HL-60 (cell line): ENCODE measurements around the gene NKAIN2.

Source experiments
- DNase-seq, 2 experiments: peaks; one replicate each; pipeline ENCODE4 v3.0.0-alpha.2; 2010 to 2020; ENCODE audit warnings: low read depth in 1 of 2, low spot score in 1 of 2
- H3K27ac ChIP-seq: fragments of 250-450 bp; sonication (Bioruptor Pico); replicated peaks from 2 replicates; pipeline ENCODE4 v1.5.1; 2020; ENCODE audit warnings: mild to moderate bottlenecking, moderate library complexity
- H3K27me3 ChIP-seq: fragments of 250-450 bp; sonication (Bioruptor Pico); 2 replicates; pipeline ENCODE4 v1.5.1; 2021; ENCODE audit warnings: mild to moderate bottlenecking, moderate library complexity; ENCODE audit not compliant: insufficient read depth, poor library complexity, severe bottlenecking
- H3K4me3 ChIP-seq: replicated peaks from 2 replicates; pipeline ENCODE4 v1.5.1; 2011; ENCODE audit warnings: mild to moderate bottlenecking, control low read depth, low read length; ENCODE audit not compliant: insufficient read depth
- CTCF ChIP-seq: IDR thresholded peaks from one replicate; pipeline ENCODE4 v1.5.1; 2011; ENCODE audit warnings: low read length, control low read depth, inconsistent platforms; ENCODE audit not compliant: insufficient read depth
- GABPA ChIP-seq: IDR thresholded peaks from 2 replicates; pipeline ENCODE4 v1.6.1; 2012; ENCODE audit warnings: low read depth
- POLR2AphosphoS5 ChIP-seq: IDR thresholded peaks from 2 replicates; pipeline ENCODE4 v1.6.1; 2012; ENCODE audit warnings: low read depth
- REST ChIP-seq: IDR thresholded peaks from 2 replicates; pipeline ENCODE4 v1.6.1; 2012; ENCODE audit warnings: low read depth; ENCODE audit not compliant: insufficient replicate concordance
- SPI1 ChIP-seq: IDR thresholded peaks from 2 replicates; pipeline ENCODE4 v1.6.1; 2012; ENCODE audit warnings: low read depth, mild to moderate bottlenecking, borderline replicate concordance

NKAIN2 gene

GRCh38 chr6:123770247-123770949, 33.3 kb upstream of the NKAIN2 start:
- Histone ChIP-seq H3K4me3 (no peak overlapping the region), H3K27me3 (no peaks in the 10 kb centered on the region), H3K27ac (no peak overlapping the region)
- no peak for DNase-seq
- no peak for TF ChIP-seq SPI1
- TF ChIP-seq GABPA: no peak
- TF ChIP-seq CTCF: no peak
- TF ChIP-seq REST: no peak
- no peak for TF ChIP-seq POLR2AphosphoS5

GRCh38 chr6:123771126-123771525, 32.5 kb upstream of the NKAIN2 start:
- Histone ChIP-seq H3K27ac (no peak overlapping the region), H3K4me3 (no peak overlapping the region), H3K27me3 (no peaks in the 10 kb centered on the region)
- DNase-seq: no peak
- TF ChIP-seq GABPA: no peak
- no peak for TF ChIP-seq SPI1

- no peak overlapping the region for H3K27ac ChIP-seq
- no peak for DNase-seq
- H3K4me3 ChIP-seq: no peak overlapping the region
- H3K27me3 ChIP-seq: no peaks in the 10 kb centered on the region
- TF ChIP-seq CTCF (no peak), SPI1 (no peak), GABPA (no peak), REST (no peak), POLR2AphosphoS5 (no peak)
Measured at GRCh38 chr6:123777563-123777962, 26.1 kb upstream of the NKAIN2 start.

- Histone ChIP-seq H3K27me3 (no peaks in the 10 kb centered on the region), H3K27ac (no peak overlapping the region), H3K4me3 (no peak overlapping the region)
- TF ChIP-seq POLR2AphosphoS5 (no peak), REST (no peak), SPI1 (no peak), CTCF (no peak)
- no peak for DNase-seq
Measured at GRCh38 chr6:123780021-123780420, 23.6 kb upstream of the NKAIN2 start.
